MM.1S (cell line): Measurements from ENCODE around the gene AQP2.

Experiments used
- CTCF ChIP-seq: fragments of 300-600 bp; sonication (generic); IDR thresholded peaks from 2 replicates; pipeline ENCODE4 v1.5.1; 2016; ENCODE audit warnings: antibody characterized with exemption, low read length, mixed read lengths
- EZH2 ChIP-seq: fragments of 300-600 bp; sonication (generic); optimal IDR thresholded peaks from 2 replicates; pipeline ENCODE3; 2017; ENCODE audit warnings: low read depth, mild to moderate bottlenecking, antibody characterized with exemption, low read length, mixed read lengths

- TF ChIP-seq CTCF: no peak
- no peak for TF ChIP-seq EZH2
Observed at GRCh38 chr12:49969651-49970429, 19.3 kb downstream of the AQP2 start.
